PFSK-1 (cell line): ENCODE measurements around the gene RAMP2.

Experiments
- FOXP2 ChIP-seq: optimal IDR thresholded peaks from 2 replicates; pipeline ENCODE3; 2011; ENCODE audit warnings: borderline replicate concordance, control low read depth, inconsistent platforms; ENCODE audit not compliant: insufficient read depth; ENCODE audit errors: extremely low read length, extremely low read depth
- POLR2AphosphoS5 ChIP-seq: IDR thresholded peaks from 2 replicates; pipeline ENCODE4 v1.6.1; 2012; ENCODE audit warnings: low read depth, mild to moderate bottlenecking, control low read depth, low read length, moderate library complexity
- REST ChIP-seq, 2 experiments: IDR thresholded peaks; 2 replicates each; pipeline versions ENCODE4 v1.6.1 to v1.8.0; 2011 to 2012; ENCODE audit warnings: low read depth in 2 of 2, low read length in 2 of 2, control low read depth in 1 of 2, inconsistent platforms in 1 of 2, mild to moderate bottlenecking in 1 of 2, moderate library complexity in 1 of 2; ENCODE audit not compliant: insufficient read depth in 1 of 2
- SIN3A ChIP-seq: IDR thresholded peaks from 2 replicates; pipeline ENCODE4 v1.6.1; 2012; ENCODE audit warnings: mild to moderate bottlenecking, low read length, moderate library complexity, borderline replicate concordance; ENCODE audit not compliant: insufficient read depth
- TAF1 ChIP-seq: IDR thresholded peaks from 2 replicates; pipeline ENCODE4 v1.6.1; 2012; ENCODE audit warnings: low read length, control low read depth, borderline replicate concordance; ENCODE audit not compliant: insufficient read depth

- TF ChIP-seq SIN3A (no peak), POLR2AphosphoS5 (no peak), REST (IDR thresholded peaks at IDR 0.05; ENCODE audit: insufficient read depth in 1 of 2, low read depth in 2 of 2, low read length in 2 of 2) (no peak), TAF1 (no peak), FOXP2 (no peak)
Measured at GRCh38 chr17:42784409-42784808, 23.4 kb downstream of the RAMP2 start.
